ENCODE measurements around the gene ENPP5.

The ENPP5 gene

GRCh38 chr6:46113370-46113769 is 57.4 kb downstream of the ENPP5 start:
- no peak for DNase-seq (ENCODE audit: low read depth in 1 of 2, low spot score in 1 of 2)

Data from stimulated activated CD4-positive, alpha-beta T cell treated with anti-CD3 and anti-CD28 coated beads, Interleukin-15, amount 100 ng/mL, for 1 hour (primary cell).